ENCODE measurements around the gene F12. TPM values are rescaled to one million over a fixed set of nuclear protein-coding genes. Genes with fewer than 3 reads are reported as not detected.

Gene F12
- total RNA-seq, 2 experiments from 2014 or later: 3.8 TPM; not detected in 1

- H3K9me2 ChIP-seq (ENCODE audit: insufficient read depth, low read length): no peaks in the 10 kb centered on the region
- no TSS peak for BruUV-seq (replicated peaks)
- no peaks in the 10 kb centered on the region for H3K36me3 ChIP-seq (ENCODE audit: insufficient read depth, low read length)
- H3K79me2 ChIP-seq (ENCODE audit: insufficient read depth, low read depth, low read length): no peaks in the 10 kb centered on the region
- H3K9me3 ChIP-seq (ENCODE audit: low read length): no peaks in the 10 kb centered on the region
- DNase-seq (ENCODE audit: low spot score): peak; percentile 91
- H3K4me1 ChIP-seq (ENCODE audit: insufficient read depth, low read length, poor library complexity, severe bottlenecking): peaks cover 60% of the 10 kb centered on the region
- peak overlapping the region; percentile 84; the same call in 1 of the 2 replicates for H2AFZ ChIP-seq (ENCODE audit: low read length)
- peak overlapping the region; percentile 72 for H3K27ac ChIP-seq (ENCODE audit: low read depth, low read length, poor library complexity, severe bottlenecking)
- TF ChIP-seq CTCF (conservative IDR thresholded peaks at IDR 0.05; ENCODE audit: low read length): peak; percentile 99
- no peak for TF ChIP-seq EZH2phosphoT487 (IDR thresholded peaks at IDR 0.05; ENCODE audit: borderline replicate concordance, low read depth, low read length)
- ChIA-PET CTCF (ENCODE audit: unreplicated experiment) (interaction anchor here (0.6 to 3.3 kb wide), 13 partner anchors 13 to 120 kb away, joined by 3 to 25 read pairs (median 3); no protein-coding TSS in a partner anchor), POLR2A (interaction anchor here (0.6 to 1.8 kb wide), 13 partner anchors 18 to 158 kb away, joined by 3 to 8 read pairs (median 4); partner anchors contain the start of gene LMAN2)
- H3K4me2 ChIP-seq (ENCODE audit: low read length): peak overlapping the region; percentile 67
- intact Hi-C loops (cut with micrococcal nuclease; ENCODE audit: unreplicated experiment): loop anchor here (1.0 to 2.0 kb wide), 6 partner anchors 36 to 106 kb away; partner anchors contain the start of genes GRK6, PDLIM7 and PRR7
- H4K20me1 ChIP-seq (ENCODE audit: insufficient read depth, low read length): no peaks in the 10 kb centered on the region
- no peak overlapping the region for H3K4me3 ChIP-seq (ENCODE audit: low read depth, low read length, poor library complexity, severe bottlenecking)
Observed at GRCh38 chr5:177390363-177391300, 18.7 kb downstream of the F12 start.

- no peaks in the 10 kb centered on the region for H4K20me1 ChIP-seq (ENCODE audit: insufficient read depth, low read length)
- BruUV-seq (replicated peaks): no TSS peak
- H3K4me3 ChIP-seq (ENCODE audit: low read depth, low read length, poor library complexity, severe bottlenecking): peak overlapping the region; percentile 22
- peak overlapping the region; percentile 84 for H2AFZ ChIP-seq (ENCODE audit: low read length)
- TF ChIP-seq EZH2phosphoT487 (IDR thresholded peaks at IDR 0.05; ENCODE audit: borderline replicate concordance, low read depth, low read length): no peak
- TF ChIP-seq CTCF (conservative IDR thresholded peaks at IDR 0.05; ENCODE audit: low read length): no peak
- H3K27ac ChIP-seq (ENCODE audit: low read depth, low read length, poor library complexity, severe bottlenecking): peak overlapping the region; percentile 72
- peak overlapping the region; percentile 67 for H3K4me2 ChIP-seq (ENCODE audit: low read length)
- H3K9me3 ChIP-seq (ENCODE audit: low read length): no peaks in the 10 kb centered on the region
- intact Hi-C loops (cut with micrococcal nuclease; ENCODE audit: unreplicated experiment): loop anchor here (1.0 to 5.0 kb wide), 8 partner anchors 32 to 277 kb away; partner anchors contain the start of genes GRK6, PDLIM7, PRR7 and RGS14
- DNase-seq (ENCODE audit: low spot score): peak; percentile 84
- H3K36me3 ChIP-seq (ENCODE audit: insufficient read depth, low read length): no peaks in the 10 kb centered on the region
- H3K79me2 ChIP-seq (ENCODE audit: insufficient read depth, low read depth, low read length): no peaks in the 10 kb centered on the region
- ChIA-PET POLR2A (interaction anchor here (0.5 to 1.8 kb wide), 23 partner anchors 10 to 119 kb away, joined by 3 to 9 read pairs (median 4); partner anchors contain the start of genes LMAN2, PDLIM7, PRELID1 and RAB24), CTCF (ENCODE audit: unreplicated experiment) (interaction anchor here (0.8 to 3.3 kb wide), 14 partner anchors 10 to 121 kb away, joined by 3 to 25 read pairs (median 4); partner anchors contain the start of gene GRK6)
- H3K4me1 ChIP-seq (ENCODE audit: insufficient read depth, low read length, poor library complexity, severe bottlenecking): peaks cover 60% of the 10 kb centered on the region
- H3K9me2 ChIP-seq (ENCODE audit: insufficient read depth, low read length): no peaks in the 10 kb centered on the region
Observed at GRCh38 chr5:177389241-177390169, 19.9 kb downstream of the F12 start.
